Stimulated activated CD4-positive, alpha-beta T cell treated with anti-CD3 and anti-CD28 coated beads, Interleukin-15, amount 100 ng/mL, for 48 hours (primary cell): Measurements from ENCODE around the gene AKAP8L.
"Not testable (repeated sequence)": the region's sequence is repeated elsewhere in the genome, so short reads cannot be mapped to it uniquely, and the experiment has no call there.

ENCODE experiments used
- DNase-seq, 2 donors: peaks; one replicate each; pipeline ENCODE4 v3.0.0-alpha.2; 2020; ENCODE audit warnings: low read depth in 2 of 2

AKAP8L gene

DNA sequence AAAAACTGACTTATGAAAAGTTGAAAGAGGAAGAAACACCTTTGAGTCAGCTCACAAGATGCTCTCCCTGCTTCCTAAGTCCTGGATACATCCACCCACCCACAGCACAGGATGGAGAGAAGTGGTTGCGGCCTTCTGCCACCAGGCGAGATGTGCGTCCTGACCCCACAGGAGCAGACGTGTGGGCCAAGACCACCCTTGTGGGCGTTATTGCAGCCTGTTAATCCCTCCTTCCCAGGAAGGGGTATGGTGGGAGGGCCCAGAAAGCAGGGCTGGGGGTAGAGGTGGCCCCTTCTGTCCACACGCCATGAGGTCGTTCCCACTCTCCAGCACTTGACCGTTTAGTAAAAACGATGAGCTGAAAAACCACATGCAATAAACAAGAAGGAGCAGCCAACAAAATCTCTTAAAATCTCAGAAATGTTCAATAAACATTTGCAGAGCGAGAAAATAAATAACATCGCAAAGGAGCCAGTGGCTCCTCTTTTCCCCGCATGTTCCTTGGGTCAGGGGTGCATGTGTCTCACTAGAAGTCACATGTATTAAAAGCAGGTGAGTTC lies 2.4 kb upstream of the AKAP8L start:
- DNase-seq = no peak

DNA sequence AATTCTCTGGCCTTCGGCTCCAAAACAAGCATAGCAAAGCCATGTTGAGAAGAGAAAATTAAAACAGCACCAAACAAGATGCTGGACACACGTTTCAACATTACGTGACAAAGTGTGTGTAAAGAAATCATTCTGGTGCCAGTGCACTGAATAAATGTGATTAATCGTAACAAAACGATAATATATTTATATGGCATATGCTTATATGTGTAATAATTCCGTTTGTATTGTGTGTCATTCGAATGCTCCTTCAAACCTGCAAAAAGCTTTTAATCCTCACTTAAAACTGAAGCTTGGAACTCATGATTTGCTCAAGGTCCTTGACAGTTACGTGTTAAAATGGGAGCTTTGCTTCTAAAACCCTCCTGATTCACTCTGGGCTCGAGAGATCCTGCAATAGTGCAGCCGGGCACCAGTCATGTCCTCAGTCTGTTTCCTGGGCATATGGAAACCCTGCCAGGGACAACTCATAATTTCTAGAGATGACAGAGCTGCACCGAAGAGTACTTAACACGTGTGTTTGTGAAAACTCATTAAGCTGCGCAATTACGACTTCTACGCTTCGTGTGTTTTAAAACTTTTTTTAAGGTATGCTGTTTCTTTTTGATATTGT lies 731 bp upstream of the AKAP8L start:
- DNase-seq = no peak

DNA sequence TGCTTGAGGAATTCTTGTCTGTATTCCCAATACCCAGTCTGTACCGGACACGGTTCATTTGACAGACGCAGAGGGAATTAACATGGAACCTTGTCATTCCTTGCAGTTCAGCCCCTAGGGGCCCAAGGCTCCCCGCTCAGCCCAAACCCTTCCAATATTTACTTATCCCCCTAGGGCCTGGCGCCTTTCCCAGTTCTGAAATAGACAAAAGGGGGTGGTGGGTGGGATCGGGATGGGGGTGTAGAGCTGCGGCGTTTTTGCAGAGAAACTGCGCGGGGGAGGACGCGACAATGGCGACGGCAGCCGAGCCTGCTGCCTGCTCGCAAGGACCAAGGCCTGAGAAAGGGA lies 583 bp downstream of the AKAP8L start:
- no peak for DNase-seq

GRCh38 chr19:15417699-15418098 lies 1.1 kb downstream of the AKAP8L start:
- no peak for DNase-seq

DNA sequence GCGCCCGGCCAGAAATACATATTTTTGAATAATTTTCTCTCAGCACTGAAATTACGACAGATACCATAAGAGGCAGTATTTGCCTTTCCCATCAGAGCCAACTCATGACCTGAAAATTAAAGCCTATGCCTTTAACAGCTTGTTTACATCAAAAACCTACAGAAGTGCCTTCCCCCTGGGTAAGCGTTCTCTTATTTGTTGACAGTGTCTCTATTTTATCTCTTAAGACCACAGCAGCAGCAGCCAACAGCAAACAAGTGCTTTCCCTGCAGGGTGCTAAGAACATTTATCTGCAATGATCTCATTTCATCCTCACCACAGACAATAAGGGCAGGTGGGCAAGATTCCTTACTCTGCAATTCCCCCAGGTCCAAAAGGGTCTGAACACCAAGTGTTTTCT lies 6.0 kb downstream of the AKAP8L start:
- DNase-seq = no peak

- not testable (repeated sequence) for DNase-seq
Observed at GRCh38 chr19:15411351-15411750, 7.4 kb downstream of the AKAP8L start.

GRCh38 chr19:15404780-15405211 lies 14.0 kb downstream of the AKAP8L start:
- no peak for DNase-seq

DNA sequence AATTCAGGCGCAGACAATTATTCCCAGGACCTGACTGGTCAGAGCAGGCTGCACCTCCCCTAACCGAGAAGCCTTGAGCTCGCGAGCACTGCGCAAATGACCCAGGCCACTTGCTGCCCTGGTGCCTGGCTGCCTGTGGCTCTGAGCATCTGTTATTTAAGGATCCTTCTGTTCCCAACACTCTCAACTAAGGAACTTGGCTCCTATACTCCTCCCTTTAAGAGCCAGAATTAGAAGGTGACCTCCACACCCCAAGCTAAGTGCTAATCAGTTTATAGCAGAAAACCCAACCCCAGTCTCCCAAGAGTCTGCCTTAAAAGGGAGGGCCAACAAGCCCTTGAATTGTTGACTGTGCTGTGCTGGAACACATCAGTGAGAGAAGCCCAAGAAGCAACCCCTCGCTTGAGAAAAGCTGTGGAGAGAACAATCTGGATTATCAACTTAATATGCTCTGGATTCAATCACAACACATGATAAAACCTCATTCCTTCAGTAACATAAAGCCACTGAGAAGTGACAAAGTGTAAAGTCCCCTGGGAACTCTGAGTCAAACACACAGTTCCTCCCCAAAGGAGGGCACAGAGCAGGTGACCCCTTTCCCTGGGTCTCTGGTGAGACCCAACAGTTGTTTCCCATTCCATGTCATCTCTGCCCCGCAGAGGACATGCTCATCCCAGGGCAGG lies 14.6 kb downstream of the AKAP8L start:
- DNase-seq = no peak

DNA sequence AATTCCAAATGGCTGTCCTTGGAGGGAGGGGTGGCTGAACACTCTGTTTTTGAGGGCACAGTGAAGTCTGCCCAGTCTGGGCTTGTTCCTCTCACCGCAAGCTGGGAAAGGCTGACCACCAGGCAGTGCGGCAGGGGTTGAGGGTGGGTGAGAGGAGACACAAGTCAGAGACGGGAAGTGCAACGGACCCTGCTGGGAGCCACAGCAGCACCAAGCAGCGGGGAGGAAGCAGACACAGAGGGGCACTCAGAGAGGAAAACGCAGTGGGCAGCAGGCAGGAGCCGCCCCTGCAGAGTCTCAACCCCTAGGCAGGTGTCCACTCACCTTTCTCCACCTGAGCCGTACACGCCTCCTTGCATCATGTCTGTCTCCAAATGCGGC lies 15.6 kb downstream of the AKAP8L start:
- no peak for DNase-seq

DNA sequence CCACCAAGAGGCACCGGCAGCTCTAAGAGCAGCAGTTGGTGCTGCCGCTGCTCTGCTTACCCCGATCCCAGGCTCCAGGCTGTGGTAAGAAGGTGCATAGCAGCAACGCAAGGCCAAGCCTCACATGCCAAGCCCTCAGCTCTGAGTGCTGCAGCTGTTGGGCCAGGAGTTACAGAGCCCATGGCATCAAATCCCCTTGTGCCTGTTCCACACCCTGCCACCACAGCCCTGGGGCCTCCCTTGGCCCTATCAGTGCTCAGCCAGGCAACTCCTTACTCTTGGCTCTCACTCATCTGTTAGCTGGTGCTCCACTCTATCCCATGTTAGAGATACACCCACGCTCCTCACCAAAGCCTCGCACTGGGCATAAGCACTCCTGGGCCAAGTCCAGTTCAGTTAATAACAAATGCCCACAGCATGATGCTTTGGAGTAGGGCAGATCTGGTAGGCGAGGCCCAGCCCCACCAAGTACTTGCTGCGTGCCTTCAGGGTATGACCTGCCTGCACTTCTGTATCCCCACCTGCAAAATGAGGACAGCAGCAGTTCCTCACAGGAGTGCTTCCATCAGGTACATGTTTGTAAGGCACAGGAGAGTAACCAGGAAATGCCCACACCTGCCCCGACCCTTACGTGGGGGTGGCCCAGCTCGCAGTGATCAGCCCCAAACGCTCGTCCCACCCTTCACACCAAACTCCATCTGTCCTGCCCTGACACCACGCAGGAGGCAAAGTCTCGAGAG lies 16.2 kb downstream of the AKAP8L start:
- no peak for DNase-seq

- DNase-seq = no peak
Observed at GRCh38 chr19:15401397-15401710, 17.4 kb downstream of the AKAP8L start.

GRCh38 chr19:15400521-15401396 lies 18.0 kb downstream of the AKAP8L start:
- no peak for DNase-seq

DNA sequence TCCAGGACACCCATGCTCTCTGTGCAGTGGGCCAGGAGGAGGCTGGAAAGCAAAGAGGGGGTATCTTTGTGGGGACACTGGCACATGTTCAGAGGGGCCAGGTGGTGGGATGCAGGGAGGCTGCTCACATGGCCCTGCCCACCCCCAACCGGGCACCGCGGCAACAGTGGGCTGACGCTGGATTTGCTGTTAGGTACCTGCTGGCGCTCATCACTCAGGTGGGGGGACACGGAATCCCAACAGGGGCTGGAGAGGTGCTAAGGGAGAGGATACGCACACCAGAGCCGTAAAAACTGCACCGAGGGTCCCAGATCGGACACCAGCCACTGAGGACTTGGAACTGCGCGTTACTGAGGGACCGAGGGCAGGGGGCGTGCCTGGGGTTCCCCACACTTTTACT lies 19.2 kb downstream of the AKAP8L start:
- no peak for DNase-seq

DNA sequence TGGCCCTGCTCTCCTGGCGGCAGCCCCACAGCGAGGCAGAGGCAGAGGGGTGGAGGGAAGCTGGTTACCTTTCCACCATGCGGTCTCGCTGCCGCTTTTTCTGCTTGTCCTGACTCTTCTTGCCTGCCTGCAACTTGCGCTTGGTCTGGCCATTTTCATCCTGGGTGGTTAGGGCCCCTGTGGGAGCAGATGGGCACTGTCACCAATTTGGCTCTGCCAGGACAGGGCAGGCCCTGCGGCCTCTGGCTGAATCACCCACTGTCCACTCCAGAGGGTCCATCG lies 19.6 kb downstream of the AKAP8L start:
- DNase-seq = no peak

- DNase-seq = no peak
Observed at GRCh38 chr19:15398501-15399233, 20.1 kb downstream of the AKAP8L start.

DNA sequence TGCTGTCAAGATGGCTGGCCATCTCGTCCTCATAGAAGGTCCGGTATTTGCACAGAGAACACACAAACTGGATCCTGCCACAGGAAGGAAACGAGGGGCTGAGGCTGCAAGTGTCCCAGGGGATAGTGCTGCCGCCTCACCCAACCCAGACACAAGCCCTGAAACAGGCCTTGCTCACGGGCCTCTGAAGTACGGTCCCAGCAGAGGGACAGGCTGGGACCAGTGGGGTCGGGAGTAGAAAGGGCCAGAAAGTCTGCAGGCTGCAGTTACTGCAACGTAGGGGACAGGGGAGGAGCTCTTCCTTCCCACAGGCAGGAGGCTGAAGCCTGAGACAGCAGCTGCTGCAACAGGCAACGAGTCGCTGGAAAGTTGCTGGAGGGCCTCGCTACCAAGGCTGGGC lies 21.0 kb downstream of the AKAP8L start:
- no peak for DNase-seq

GRCh38 chr19:15397236-15397635 lies 21.6 kb downstream of the AKAP8L start:
- no peak for DNase-seq

DNA sequence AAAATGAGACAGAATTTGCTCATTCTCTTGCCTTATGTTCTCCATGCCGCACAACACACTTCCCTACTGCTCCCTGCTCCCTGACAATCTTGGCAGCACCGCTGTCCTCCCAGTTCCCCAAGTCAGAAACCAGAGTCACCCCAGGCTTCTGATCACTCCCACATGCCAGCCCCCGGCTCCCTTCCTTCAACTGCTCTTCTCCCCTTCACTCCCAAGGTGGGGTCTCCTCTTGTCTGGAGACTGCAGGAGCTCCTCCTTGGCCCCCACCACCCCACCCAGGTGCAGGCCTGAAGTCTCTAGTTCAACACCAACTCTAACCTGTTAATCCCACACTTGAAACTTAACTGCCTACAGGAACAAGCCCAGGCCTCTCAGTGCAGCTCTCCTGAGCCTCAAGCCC lies 22.4 kb downstream of the AKAP8L start:
- no peak for DNase-seq

DNA sequence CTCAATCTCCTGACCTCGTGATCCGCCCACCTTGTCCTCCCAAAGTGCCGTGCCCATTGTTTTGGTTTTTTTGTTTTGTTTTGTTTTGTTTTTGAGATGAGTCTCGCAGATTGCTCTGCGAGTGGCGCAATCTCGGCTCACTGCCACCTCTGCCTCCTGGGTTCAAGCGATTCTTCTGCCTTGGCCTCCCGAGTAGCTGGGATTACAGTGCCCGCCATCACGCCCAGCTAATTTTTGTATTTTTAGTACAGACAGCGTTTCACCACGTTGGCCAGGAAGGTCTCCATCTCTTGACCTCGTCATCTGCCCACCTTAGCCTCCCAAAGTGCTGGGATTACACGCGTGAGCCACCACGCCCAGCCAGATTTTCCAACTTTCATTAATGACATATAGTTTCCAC lies 23.5 kb downstream of the AKAP8L start:
- DNase-seq = not testable (repeated sequence)

- no peak for DNase-seq
Observed at GRCh38 chr19:15394426-15394825, 24.4 kb downstream of the AKAP8L start.

- no peak for DNase-seq
Observed at GRCh38 chr19:15393963-15394362, 24.8 kb downstream of the AKAP8L start.

- DNase-seq = no peak
Observed at GRCh38 chr19:15390814-15391213, 28.0 kb downstream of the AKAP8L start.
